NCI-H526 treated with DMSO at 0.1 percent for 48 hours (cell line): Measurements from ENCODE around the gene PALS1.
A peak's percentile ranks its signal among the peaks of the same experiment; 100 is the strongest.

Experiments
- DNase-seq: peaks from one replicate; lab custom pipeline; 2025; lab: John Stamatoyannopoulos, UW

Gene PALS1

GRCh38 chr14:67241411-67242167 lies at the start of gene PALS1:
TSS of gene PALS1 (plus strand) at chr14:67241435. CDS start at chr14:67279171, 37,736 bp downstream.
- DNase-seq, result peak; percentile 77

- DNase-seq, result no peak
These were observed 49.4 kb upstream of the PALS1 start for GRCh38 chr14:67191768-67192290.

- no peak for DNase-seq
These were observed 48.9 kb upstream of the PALS1 start for GRCh38 chr14:67192366-67192765.

- DNase-seq, result no peak
These were observed 46.0 kb upstream of the PALS1 start for GRCh38 chr14:67195279-67195678.

DNA sequence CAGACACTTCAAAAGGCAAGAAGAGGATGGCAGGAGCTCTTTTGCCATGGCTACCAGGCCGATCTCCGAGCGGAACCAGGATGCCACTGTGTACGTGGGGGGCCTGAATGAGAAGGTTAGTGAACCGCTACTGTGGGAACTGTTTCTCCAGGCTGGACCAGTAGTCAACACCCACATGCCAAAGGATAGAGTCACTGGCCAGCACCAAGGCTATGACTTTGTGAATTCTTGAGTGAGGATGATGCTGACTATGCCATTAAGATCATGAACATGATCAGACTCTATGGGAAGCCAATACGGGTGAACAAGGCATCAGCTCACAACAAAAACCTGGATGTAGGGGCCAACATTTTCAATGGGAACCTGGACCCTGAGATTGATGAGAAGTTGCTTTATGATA lies 42.2 kb upstream of the PALS1 start:
- no peak for DNase-seq

GRCh38 chr14:67207810-67208209 lies 33.4 kb upstream of the PALS1 start:
- no peak for DNase-seq

DNA sequence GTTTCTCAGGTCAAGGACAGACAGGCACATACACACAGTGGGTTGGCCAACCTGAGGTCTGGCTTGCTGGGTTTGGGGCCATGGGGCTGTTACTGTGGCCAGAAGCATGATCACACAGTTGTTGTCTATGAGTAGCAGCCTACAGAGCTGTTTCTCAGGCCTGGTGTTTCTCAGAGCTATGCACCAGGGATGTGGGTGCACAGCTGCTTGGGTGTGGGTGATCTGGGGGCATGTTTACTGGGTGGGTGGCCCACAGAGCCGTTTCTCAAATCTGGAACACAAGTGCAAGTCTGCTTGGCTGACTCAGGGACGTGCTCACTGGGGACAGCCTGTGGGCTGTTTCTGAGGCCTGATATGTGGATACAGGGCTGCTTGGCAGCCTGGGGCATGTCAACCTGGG lies 23.1 kb upstream of the PALS1 start:
- no peak for DNase-seq

DNA sequence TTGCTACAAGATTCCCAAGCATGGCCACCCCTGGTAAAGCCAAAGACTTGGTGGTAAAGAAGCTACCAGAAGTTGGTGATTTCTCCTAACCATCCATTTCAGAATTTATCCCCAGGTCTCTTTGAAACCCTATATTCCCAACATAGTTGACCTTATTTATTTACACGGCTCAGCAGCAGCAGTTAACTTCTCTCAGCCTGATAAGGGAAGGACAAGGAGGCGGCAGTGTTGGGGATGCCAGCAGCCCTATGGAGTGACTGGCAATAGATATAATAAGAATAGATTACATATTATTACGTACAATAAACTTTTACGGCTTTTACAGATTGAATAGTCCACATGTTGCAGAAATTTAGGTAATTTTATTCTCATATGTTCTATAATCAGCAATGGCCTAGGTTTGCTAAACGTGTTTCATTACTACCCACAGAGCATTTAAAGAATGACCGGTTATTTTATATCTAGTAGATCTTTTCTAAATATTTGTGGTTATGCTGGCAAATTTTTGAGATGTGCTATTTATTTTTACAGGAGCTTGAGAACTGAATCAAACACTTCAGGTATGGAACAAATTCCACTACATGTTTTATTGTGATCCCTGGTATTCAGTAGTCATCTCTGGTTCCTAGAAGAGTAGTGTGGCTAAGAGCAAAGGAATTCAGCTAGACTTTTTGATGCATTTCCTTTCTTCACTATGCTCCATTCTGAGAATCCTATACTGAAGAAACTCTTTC lies 19.8 kb upstream of the PALS1 start:
- DNase-seq, result no peak

- DNase-seq, result no peak
These were observed 19.3 kb upstream of the PALS1 start for GRCh38 chr14:67221982-67222328.

DNA sequence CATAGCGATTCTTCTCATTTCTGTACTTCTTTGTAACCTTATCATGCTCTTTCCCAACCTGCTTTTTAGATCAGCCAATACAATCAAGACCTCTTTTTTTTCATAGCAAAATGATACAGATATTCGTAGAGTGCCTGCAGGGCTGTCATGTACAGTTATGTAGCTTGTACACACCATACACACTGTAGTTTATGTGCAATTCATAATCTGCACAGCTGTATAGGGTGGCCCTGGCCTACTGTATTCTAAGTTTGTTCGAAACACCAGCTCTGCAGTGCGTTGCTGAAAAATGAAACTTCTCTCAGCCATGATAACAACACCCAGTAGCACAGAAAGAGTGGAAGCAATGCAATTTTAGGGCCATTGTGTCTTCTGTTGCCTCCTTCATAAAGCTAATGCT lies 15.7 kb upstream of the PALS1 start:
- no peak for DNase-seq

- no peak for DNase-seq
These were observed 12.8 kb upstream of the PALS1 start for GRCh38 chr14:67228325-67228984.

DNA sequence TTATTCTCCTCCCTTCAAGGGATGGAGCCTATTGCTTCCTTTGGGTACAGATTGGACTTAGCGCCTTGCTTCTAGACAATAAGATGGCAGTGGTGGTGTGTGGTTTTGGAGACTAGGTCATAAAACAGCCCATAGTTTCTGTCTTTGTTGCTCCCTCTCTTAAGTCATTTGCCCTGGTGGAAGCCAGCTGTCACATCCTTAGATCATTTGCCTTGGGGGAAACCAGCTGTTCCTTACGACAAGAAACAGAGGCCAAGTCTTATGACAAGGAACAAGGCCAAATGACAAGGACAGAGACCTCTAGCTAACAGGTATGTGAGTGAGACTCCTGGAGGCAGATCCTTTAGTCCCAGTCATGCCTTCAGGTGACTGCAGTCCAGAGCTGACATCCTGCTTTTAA lies 9.2 kb upstream of the PALS1 start:
- no peak for DNase-seq

GRCh38 chr14:67232621-67233020 lies 8.6 kb upstream of the PALS1 start:
- no peak for DNase-seq

- no peak for DNase-seq
These were observed 3.6 kb upstream of the PALS1 start for GRCh38 chr14:67237591-67237990.

DNA sequence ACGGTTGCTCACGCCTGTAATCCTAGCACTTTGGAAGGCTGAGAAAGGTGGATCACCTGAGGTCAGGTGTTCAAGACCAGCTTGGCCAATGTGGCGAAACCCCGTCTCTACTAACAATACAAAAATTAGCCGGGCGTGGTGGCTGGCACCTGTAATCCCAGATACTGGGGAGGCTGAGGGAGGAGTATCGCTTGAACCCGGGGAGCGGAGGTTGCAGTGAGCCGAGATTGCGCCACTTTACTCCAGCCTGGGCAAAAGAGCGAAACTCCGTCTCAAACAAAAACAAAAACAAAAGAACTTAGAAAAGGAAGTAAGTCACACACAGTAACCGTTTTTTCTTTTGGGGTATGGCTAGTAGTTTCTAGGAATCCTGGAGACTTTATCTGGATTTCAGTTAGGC lies 1.7 kb upstream of the PALS1 start:
- DNase-seq, result no peak

DNA sequence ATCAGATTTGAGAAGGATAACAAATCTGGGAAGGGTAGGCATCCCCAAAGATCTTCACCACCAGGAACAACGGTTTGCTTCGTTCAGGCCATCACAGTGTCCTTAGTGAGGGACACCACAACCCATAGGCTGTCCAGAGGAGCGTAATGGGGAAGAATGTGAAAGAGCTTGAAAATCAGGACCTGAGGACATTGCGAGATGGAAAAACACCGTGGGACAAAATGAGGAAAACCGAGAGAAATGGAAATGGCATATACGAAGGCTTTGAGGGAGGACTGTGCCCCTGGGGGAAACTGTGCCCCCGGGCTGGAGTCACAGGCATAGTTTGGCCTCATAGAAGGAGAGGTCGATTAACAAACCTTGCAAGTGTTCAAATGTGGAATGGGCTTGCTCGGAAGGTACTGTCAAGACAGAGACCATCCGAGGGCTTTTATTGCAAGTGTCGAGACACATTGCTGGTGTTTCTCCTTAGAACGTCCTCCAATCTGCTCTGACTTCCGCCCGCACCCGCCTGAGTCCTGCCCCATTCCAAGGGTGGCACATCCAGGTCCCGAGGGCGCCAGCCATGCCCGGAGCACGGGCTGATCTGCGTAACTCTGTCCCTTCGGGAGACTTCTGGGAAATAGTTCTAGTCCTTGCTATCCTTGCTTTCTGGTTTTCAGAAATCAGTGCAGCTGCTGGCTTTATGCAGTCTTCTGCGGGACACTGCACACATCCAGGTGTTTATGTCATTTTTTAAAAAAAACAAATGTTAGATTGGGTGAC lies 885 bp upstream of the PALS1 start:
- DNase-seq, result no peak

DNA sequence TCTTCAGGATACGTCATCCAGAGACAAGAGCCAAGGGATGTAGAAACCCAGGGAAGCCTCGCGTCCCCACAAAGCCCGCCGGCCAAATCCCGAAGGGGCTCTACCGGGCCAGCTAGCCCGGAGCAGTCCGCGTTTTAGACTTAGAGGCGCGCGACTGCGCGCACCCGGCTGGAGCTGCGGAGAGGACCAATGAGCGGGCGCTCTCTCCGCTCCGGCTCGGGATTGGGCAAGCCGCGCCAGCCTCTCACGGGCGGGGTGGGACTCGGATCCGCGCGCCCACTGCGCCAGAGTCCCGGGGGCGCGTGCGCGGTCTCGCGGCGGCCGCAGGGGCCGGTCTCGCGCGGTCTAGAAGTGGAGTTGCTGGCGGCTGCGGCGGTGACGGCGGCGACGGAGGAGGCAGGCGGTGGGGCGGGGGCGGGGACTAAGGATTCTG lies 241 bp upstream of the PALS1 start:
- DNase-seq, result peak; percentile 93

GRCh38 chr14:67242168-67242420 lies 859 bp downstream of the PALS1 start:
- DNase-seq, result no peak

DNA sequence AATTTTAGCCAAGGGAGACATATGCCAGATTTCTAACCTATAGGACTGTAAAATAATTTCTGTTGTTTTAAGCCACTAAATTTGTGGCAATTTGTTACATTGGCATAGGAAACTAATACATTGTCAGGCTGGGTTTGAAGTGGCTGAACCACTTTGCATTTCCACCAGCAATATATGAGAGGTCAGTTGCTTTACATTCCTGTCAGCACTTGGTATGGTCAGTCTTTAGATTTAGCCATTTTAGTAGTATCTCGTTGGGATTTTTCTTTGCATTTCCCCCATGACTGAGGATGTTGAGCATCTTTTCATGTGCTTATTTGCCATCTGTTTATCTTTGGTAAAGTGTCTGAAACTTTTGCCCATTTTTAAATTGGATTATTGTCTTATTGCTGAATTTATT lies 3.9 kb downstream of the PALS1 start:
- no peak for DNase-seq

GRCh38 chr14:67251573-67252226 lies 10.5 kb downstream of the PALS1 start:
- DNase-seq, result no peak

- no peak for DNase-seq
These were observed 11.9 kb downstream of the PALS1 start for GRCh38 chr14:67253076-67253635.

GRCh38 chr14:67257906-67258305 lies 16.7 kb downstream of the PALS1 start:
- DNase-seq, result peak; percentile 35
